HepG2 (cell line): ENCODE measurements around the gene STMN3. TPM values are rescaled to one million over a fixed set of nuclear protein-coding genes. Genes with fewer than 3 reads are reported as not detected.
A peak's percentile ranks its signal among the peaks of the same experiment; 100 is the strongest.

Experiments used
- FOXC1 ChIP-seq: sonication (generic); formaldehyde crosslinking; IDR thresholded peaks from 2 replicates; pipeline ENCODE4 v1.8.0; 2022; ENCODE audit warnings: mild to moderate bottlenecking, missing genetic modification reagents, borderline replicate concordance
- GTF2F1 ChIP-seq: fragments of 150-350 bp; IDR thresholded peaks from 2 replicates; pipeline ENCODE4 v1.6.1; 2014; ENCODE audit warnings: low read length
- HOXA7 ChIP-seq: sonication (generic); formaldehyde crosslinking; IDR thresholded peaks from 2 replicates; pipeline ENCODE4 v1.8.1; 2022; ENCODE audit warnings: mild to moderate bottlenecking, missing genetic modification reagents, moderate library complexity
- NCOA5 ChIP-seq: sonication (generic); formaldehyde crosslinking; IDR thresholded peaks from 2 replicates; pipeline ENCODE4 v1.4.0; 2020; ENCODE audit warnings: missing genetic modification reagents
- NFYB ChIP-seq: sonication (generic); formaldehyde crosslinking; IDR thresholded peaks from 2 replicates; pipeline ENCODE4 v1.4.0; 2020; ENCODE audit warnings: missing genetic modification reagents
- ONECUT2 ChIP-seq: sonication (generic); formaldehyde crosslinking; IDR thresholded peaks from 2 replicates; pipeline ENCODE4 v1.4.0; 2020; ENCODE audit warnings: missing genetic modification reagents
- SMYD3 ChIP-seq: sonication (generic); formaldehyde crosslinking; IDR thresholded peaks from 2 replicates; pipeline ENCODE4 v1.8.1; 2023; ENCODE audit warnings: mild to moderate bottlenecking, missing genetic modification reagents
- SRSF1 ChIP-seq: fragments of 200-400 bp; formaldehyde crosslinking; optimal IDR thresholded peaks from 2 replicates; pipeline ENCODE3; 2017; ENCODE audit warnings: mild to moderate bottlenecking, low read depth, low read length, moderate library complexity
- YEATS2 ChIP-seq: sonication (generic); formaldehyde crosslinking; IDR thresholded peaks from 2 replicates; pipeline ENCODE4 v1.4.0; 2020; ENCODE audit warnings: missing genetic modification reagents, borderline replicate concordance
- ZFP82 ChIP-seq: sonication (generic); formaldehyde crosslinking; IDR thresholded peaks from 2 replicates; pipeline ENCODE4 v1.5.1; 2020; ENCODE audit warnings: mild to moderate bottlenecking, missing genetic modification reagents, borderline replicate concordance
- ZKSCAN1 ChIP-seq: fragments of 150-350 bp; IDR thresholded peaks from 2 replicates; pipeline ENCODE4 v1.6.1; 2014; ENCODE audit warnings: low read length
- ZNF180 ChIP-seq: sonication (generic); formaldehyde crosslinking; IDR thresholded peaks from 2 replicates; pipeline ENCODE4 v1.4.0; 2020; ENCODE audit warnings: low read depth, missing genetic modification reagents, borderline replicate concordance
- ZNF281 ChIP-seq: sonication (generic); formaldehyde crosslinking; IDR thresholded peaks from 2 replicates; pipeline ENCODE4 v1.4.0; 2020; ENCODE audit warnings: missing genetic modification reagents, borderline replicate concordance
- ZNF33B ChIP-seq: sonication (generic); formaldehyde crosslinking; IDR thresholded peaks from 2 replicates; pipeline ENCODE4 v1.5.1; 2020; ENCODE audit warnings: mild to moderate bottlenecking, missing genetic modification reagents
- ZNF652 ChIP-seq: IDR thresholded peaks from 2 replicates; pipeline ENCODE4 v1.6.1; 2016; ENCODE audit warnings: low read depth, borderline replicate concordance
- ZNF660 ChIP-seq: sonication (generic); formaldehyde crosslinking; IDR thresholded peaks from 2 replicates; pipeline ENCODE4 v1.5.1; 2020; ENCODE audit warnings: mild to moderate bottlenecking, low read depth, missing genetic modification reagents, borderline replicate concordance
- ZNF720 ChIP-seq: sonication (generic); formaldehyde crosslinking; IDR thresholded peaks from 2 replicates; pipeline ENCODE4 v1.4.0; 2020; ENCODE audit warnings: missing genetic modification reagents
- ZNF746 ChIP-seq: sonication (generic); formaldehyde crosslinking; IDR thresholded peaks from 2 replicates; pipeline ENCODE4 v1.8.0; 2022; ENCODE audit warnings: mild to moderate bottlenecking, missing genetic modification reagents
- ZNF839 ChIP-seq: sonication (generic); formaldehyde crosslinking; IDR thresholded peaks from 2 replicates; pipeline ENCODE4 v1.4.0; 2020; ENCODE audit warnings: missing genetic modification reagents, mild to moderate bottlenecking, borderline replicate concordance
- ZNF879 ChIP-seq: sonication (generic); formaldehyde crosslinking; IDR thresholded peaks from 2 replicates; pipeline ENCODE4 v1.8.1; 2023; ENCODE audit warnings: missing genetic modification reagents
- polyA plus RNA-seq, 8 experiments: library from polyadenylated mRNA; depleted of rRNA in 3 of 8; stranded (reverse) in 7 of 8; unstranded in 1 of 8; fragments of >200 nt; fragmentation: Illumina TruSeq in 4 of 8; extraction: Trizol in 4 of 8; gene quantifications; 2 replicates each; pipeline versions ENCODE4 v1.2.1 to v1.2.3, GENCODE V29; 2011 to 2016; ENCODE audit warnings: low read depth in 4 of 8, missing spikeins in 1 of 8, mixed read lengths in 1 of 8; ENCODE audit not compliant: insufficient read depth in 1 of 8
- total RNA-seq, 5 experiments: library from RNA; depleted of rRNA; stranded (reverse); fragments of >200 nt; fragmentation: Illumina TruSeq; extraction: Trizol; gene quantifications; 2 replicates each; pipeline ENCODE4 v1.2.3, GENCODE V29; 2016; ENCODE audit warnings: low read depth in 1 of 5
- TF ChIP-seq, protein P1 (sequence below): sonication (generic); formaldehyde crosslinking; IDR thresholded peaks from 2 replicates; pipeline ENCODE4 v1.9.0; 2022; ENCODE audit warnings: missing genetic modification reagents, mild to moderate bottlenecking, borderline replicate concordance
- TF ChIP-seq, protein P2 (sequence below): sonication (generic); formaldehyde crosslinking; IDR thresholded peaks from 2 replicates; pipeline ENCODE4 v1.5.1; 2020; ENCODE audit warnings: missing genetic modification reagents, mild to moderate bottlenecking, borderline replicate concordance

STMN3 gene
- total and polyA plus RNA-seq, 2 of the 13 experiments (the other 11 are each of a cell fraction or from before 2014, with no cell fraction given): 21.0 to 48.3 TPM

- TF ChIP-seq NFYB (no peak), ZNF652 (CRISPR knock-in tag) (no peak), ZNF33B (CRISPR knock-in tag) (no peak), ZNF746 (CRISPR knock-in tag) (no peak; the same call in 1 of the 2 replicates), FOXC1 (CRISPR knock-in tag) (peak; percentile 67; the same call in 1 of the 2 replicates), ZFP82 (CRISPR knock-in tag) (no peak), ZNF839 (CRISPR knock-in tag) (no peak), NCOA5 (CRISPR knock-in tag) (no peak), GTF2F1 (no peak), SMYD3 (CRISPR knock-in tag) (no peak), ZKSCAN1 (no peak), ZNF660 (CRISPR knock-in tag) (no peak), ZNF720 (CRISPR knock-in tag) (no peak), ZNF879 (no peak), YEATS2 (0 out of 2 replicates have a peak, but pooled peaks have one; percentile 62), ZNF281 (CRISPR knock-in tag) (peak; percentile 16; the same call in 1 of the 2 replicates), SRSF1 (no peak), HOXA7 (CRISPR knock-in tag) (no peak), ONECUT2 (CRISPR knock-in tag) (no peak), ZNF180 (CRISPR knock-in tag) (no peak)
- TF ChIP-seq, protein P1, sequence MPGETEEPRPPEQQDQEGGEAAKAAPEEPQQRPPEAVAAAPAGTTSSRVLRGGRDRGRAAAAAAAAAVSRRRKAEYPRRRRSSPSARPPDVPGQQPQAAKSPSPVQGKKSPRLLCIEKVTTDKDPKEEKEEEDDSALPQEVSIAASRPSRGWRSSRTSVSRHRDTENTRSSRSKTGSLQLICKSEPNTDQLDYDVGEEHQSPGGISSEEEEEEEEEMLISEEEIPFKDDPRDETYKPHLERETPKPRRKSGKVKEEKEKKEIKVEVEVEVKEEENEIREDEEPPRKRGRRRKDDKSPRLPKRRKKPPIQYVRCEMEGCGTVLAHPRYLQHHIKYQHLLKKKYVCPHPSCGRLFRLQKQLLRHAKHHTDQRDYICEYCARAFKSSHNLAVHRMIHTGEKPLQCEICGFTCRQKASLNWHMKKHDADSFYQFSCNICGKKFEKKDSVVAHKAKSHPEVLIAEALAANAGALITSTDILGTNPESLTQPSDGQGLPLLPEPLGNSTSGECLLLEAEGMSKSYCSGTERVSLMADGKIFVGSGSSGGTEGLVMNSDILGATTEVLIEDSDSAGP (CRISPR knock-in tag): peak; percentile 45
- TF ChIP-seq, protein P2, sequence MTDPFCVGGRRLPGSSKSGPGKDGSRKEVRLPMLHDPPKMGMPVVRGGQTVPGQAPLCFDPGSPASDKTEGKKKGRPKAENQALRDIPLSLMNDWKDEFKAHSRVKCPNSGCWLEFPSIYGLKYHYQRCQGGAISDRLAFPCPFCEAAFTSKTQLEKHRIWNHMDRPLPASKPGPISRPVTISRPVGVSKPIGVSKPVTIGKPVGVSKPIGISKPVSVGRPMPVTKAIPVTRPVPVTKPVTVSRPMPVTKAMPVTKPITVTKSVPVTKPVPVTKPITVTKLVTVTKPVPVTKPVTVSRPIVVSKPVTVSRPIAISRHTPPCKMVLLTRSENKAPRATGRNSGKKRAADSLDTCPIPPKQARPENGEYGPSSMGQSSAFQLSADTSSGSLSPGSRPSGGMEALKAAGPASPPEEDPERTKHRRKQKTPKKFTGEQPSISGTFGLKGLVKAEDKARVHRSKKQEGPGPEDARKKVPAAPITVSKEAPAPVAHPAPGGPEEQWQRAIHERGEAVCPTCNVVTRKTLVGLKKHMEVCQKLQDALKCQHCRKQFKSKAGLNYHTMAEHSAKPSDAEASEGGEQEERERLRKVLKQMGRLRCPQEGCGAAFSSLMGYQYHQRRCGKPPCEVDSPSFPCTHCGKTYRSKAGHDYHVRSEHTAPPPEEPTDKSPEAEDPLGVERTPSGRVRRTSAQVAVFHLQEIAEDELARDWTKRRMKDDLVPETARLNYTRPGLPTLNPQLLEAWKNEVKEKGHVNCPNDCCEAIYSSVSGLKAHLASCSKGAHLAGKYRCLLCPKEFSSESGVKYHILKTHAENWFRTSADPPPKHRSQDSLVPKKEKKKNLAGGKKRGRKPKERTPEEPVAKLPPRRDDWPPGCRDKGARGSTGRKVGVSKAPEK (CRISPR knock-in tag): no peak
These were observed 11.3 kb downstream of the STMN3 start (continued) for GRCh38 chr20:63641792-63642523.
